ENCODE results near the gene CYP24A1.

Gene CYP24A1

GRCh38 chr20:54161008-54161820, 12.6 kb downstream of the CYP24A1 start:
- no peak for DNase-seq
- Mint-ChIP-seq H3K36me3 (ENCODE audit: low read depth) (no peaks in the 10 kb centered on the region), H3K4me1 (ENCODE audit: low read depth) (no peaks in the 10 kb centered on the region), H3K27ac (no peak overlapping the region), H3K9me3 (no peaks in the 10 kb centered on the region), H3K4me3 (no peak overlapping the region), H3K27me3 (peaks cover 60% of the 10 kb centered on the region)

- no peaks in the 10 kb centered on the region for H3K9me3 Mint-ChIP-seq
- no peak overlapping the region for H3K4me3 Mint-ChIP-seq
- no peak for DNase-seq
These were observed 13.4 kb downstream of the CYP24A1 start for GRCh38 chr20:54160065-54161007.

DNA sequence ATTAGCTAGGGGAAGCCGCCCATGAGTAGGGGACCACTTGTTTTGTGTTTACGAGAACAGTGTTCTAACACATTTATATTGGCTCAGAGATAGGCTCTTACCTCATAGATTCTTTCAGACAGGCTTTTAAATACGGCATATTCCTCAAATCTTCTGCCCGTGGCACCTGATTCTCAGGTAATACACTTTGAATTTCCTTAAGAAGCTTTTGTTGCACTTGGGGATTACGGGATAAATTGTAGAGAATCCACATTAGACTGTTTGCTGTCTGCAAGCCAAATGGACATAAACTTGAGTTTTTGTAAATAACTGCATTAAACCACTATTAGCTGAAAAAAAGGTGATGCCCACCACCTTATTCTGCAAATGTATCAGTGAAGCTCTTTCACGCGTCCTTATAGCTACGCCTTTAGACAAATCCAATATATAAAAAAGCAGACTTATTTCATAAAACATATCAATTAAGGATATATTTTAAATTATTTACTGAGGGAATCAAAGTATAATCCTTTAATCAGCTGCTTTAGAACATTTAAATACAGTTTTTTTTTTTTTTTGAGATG, 14.8 kb downstream of the CYP24A1 start:
- Mint-ChIP-seq H3K4me3 (no peak overlapping the region), H3K27ac (no peak overlapping the region), H3K36me3 (ENCODE audit: low read depth) (no peaks in the 10 kb centered on the region), H3K9me3 (no peaks in the 10 kb centered on the region), H3K4me1 (ENCODE audit: low read depth) (no peaks in the 10 kb centered on the region), H3K27me3 (peaks cover 50% of the 10 kb centered on the region)
- DNase-seq: no peak

More at GRCh38 chr20:54160065-54161007, 13.4 kb downstream of the CYP24A1 start:
- Mint-ChIP-seq H3K27ac (no peak overlapping the region), H3K36me3 (ENCODE audit: low read depth) (no peaks in the 10 kb centered on the region), H3K4me1 (ENCODE audit: low read depth) (no peaks in the 10 kb centered on the region), H3K27me3 (peaks cover 57% of the 10 kb centered on the region)

DNA sequence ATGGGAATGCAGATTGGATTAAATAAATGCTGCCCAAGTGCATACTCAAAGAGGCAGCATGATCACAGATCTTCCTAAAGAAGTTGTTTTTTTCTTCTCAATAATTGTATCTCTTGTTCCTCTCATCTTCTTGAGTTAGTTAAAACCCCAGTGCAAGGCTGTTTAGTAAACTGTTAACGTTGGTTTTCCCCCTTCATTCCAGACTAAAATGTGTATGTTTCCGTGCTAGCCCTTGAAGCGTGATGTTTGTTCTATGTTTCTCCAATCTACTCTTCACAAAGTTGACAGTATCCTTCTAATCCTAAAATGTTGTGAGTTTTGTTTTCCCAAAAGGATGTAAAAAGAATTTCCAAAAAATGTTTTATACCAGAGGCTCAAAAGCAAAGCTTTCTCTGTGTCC, 15.6 kb downstream of the CYP24A1 start:
- Mint-ChIP-seq H3K9me3 (no peaks in the 10 kb centered on the region), H3K4me1 (ENCODE audit: low read depth) (no peaks in the 10 kb centered on the region), H3K4me3 (no peak overlapping the region), H3K27me3 (peaks cover 45% of the 10 kb centered on the region), H3K27ac (no peak overlapping the region), H3K36me3 (ENCODE audit: low read depth) (no peaks in the 10 kb centered on the region)
- DNase-seq: no peak

- Mint-ChIP-seq H3K27ac (no peak overlapping the region), H3K9me3 (no peaks in the 10 kb centered on the region), H3K4me1 (ENCODE audit: low read depth) (no peaks in the 10 kb centered on the region), H3K4me3 (no peak overlapping the region), H3K27me3 (peaks cover 35% of the 10 kb centered on the region), H3K36me3 (ENCODE audit: low read depth) (no peaks in the 10 kb centered on the region)
- no peak for DNase-seq
These were observed 16.6 kb downstream of the CYP24A1 start for GRCh38 chr20:54156981-54157835.

GRCh38 chr20:54156522-54156921, 17.3 kb downstream of the CYP24A1 start:
- peaks cover 34% of the 10 kb centered on the region for H3K27me3 Mint-ChIP-seq
- no peaks in the 10 kb centered on the region for H3K9me3 Mint-ChIP-seq
- H3K36me3 Mint-ChIP-seq (ENCODE audit: low read depth): no peaks in the 10 kb centered on the region
- no peak for DNase-seq
- no peak overlapping the region for H3K27ac Mint-ChIP-seq
- no peak overlapping the region for H3K4me3 Mint-ChIP-seq
- no peaks in the 10 kb centered on the region for H3K4me1 Mint-ChIP-seq (ENCODE audit: low read depth)

DNA sequence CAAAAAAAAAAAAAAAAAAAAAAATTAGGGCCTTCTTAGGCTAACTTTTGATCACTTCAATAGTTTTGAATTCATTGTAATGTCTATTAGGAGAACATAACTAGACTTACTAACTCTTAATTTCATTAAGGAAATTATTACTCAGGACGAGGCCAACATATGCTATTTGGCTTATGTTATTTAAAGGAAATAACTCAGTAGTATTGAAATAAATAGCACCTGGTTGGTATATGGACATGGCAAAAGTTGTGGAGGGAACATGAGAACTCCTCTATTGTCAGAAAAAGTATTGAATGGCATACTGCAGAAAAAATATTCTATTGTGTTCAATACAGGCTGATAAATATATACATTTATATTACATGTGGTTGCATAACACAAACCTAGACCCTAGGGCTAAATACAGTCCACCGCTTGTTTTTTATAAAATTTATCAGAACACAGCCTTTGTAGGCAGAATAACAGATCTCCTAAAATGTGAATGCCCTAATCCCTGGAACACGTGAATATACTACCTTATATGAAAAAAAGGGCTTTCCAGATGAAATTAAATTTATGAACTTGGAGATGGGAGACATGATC, 18.0 kb downstream of the CYP24A1 start:
- Mint-ChIP-seq H3K36me3 (ENCODE audit: low read depth) (no peaks in the 10 kb centered on the region), H3K9me3 (no peaks in the 10 kb centered on the region), H3K4me3 (no peak overlapping the region), H3K4me1 (ENCODE audit: low read depth) (peaks cover 2% of the 10 kb centered on the region), H3K27me3 (peaks cover 28% of the 10 kb centered on the region), H3K27ac (no peak overlapping the region)
- no peak for DNase-seq

GRCh38 chr20:54154439-54154838, 19.3 kb downstream of the CYP24A1 start:
- peaks cover 3% of the 10 kb centered on the region for H3K4me1 Mint-ChIP-seq (ENCODE audit: low read depth)
- no peak overlapping the region for H3K4me3 Mint-ChIP-seq
- no peaks in the 10 kb centered on the region for H3K36me3 Mint-ChIP-seq (ENCODE audit: low read depth)
- no peak for DNase-seq
- peaks cover 19% of the 10 kb centered on the region for H3K27me3 Mint-ChIP-seq
- no peaks in the 10 kb centered on the region for H3K9me3 Mint-ChIP-seq
- H3K27ac Mint-ChIP-seq: no peak overlapping the region

DNA sequence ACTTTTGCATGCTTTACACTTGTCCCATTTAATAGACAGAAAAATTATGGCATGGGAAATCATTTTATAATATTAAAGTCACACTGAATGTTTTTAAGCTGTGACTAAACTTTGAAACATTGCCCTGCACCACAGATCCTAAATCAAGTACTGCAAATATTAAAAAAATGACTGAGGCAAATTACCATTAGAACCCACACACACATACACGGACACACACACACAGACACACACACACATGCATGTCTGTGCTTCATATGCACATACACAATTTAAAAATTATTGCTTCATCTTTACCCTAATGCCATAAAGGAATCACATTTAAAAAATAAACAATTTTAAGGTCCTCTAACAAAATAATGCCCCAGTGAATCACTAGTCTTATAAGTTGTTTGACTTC, 19.9 kb downstream of the CYP24A1 start:
- no peak overlapping the region for H3K4me3 Mint-ChIP-seq
- no peak overlapping the region for H3K27ac Mint-ChIP-seq
- no peak for DNase-seq
- H3K36me3 Mint-ChIP-seq (ENCODE audit: low read depth): no peaks in the 10 kb centered on the region
- H3K27me3 Mint-ChIP-seq: peaks cover 24% of the 10 kb centered on the region
- no peaks in the 10 kb centered on the region for H3K9me3 Mint-ChIP-seq
- H3K4me1 Mint-ChIP-seq (ENCODE audit: low read depth): peaks cover 3% of the 10 kb centered on the region

- H3K9me3 Mint-ChIP-seq: no peaks in the 10 kb centered on the region
- H3K4me3 Mint-ChIP-seq: no peak overlapping the region
- no peak for DNase-seq
- peaks cover 28% of the 10 kb centered on the region for H3K27me3 Mint-ChIP-seq
- peaks cover 3% of the 10 kb centered on the region for H3K4me1 Mint-ChIP-seq (ENCODE audit: low read depth)
- H3K27ac Mint-ChIP-seq: no peak overlapping the region
- H3K36me3 Mint-ChIP-seq (ENCODE audit: low read depth): no peaks in the 10 kb centered on the region
These were observed 20.8 kb downstream of the CYP24A1 start for GRCh38 chr20:54153041-54153327.

- Mint-ChIP-seq H3K9me3 (no peaks in the 10 kb centered on the region), H3K36me3 (ENCODE audit: low read depth) (no peaks in the 10 kb centered on the region), H3K27ac (no peak overlapping the region), H3K4me1 (ENCODE audit: low read depth) (peaks cover 3% of the 10 kb centered on the region), H3K27me3 (peaks cover 28% of the 10 kb centered on the region), H3K4me3 (no peak overlapping the region)
- no peak for DNase-seq
These were observed 21.4 kb downstream of the CYP24A1 start for GRCh38 chr20:54152227-54153040.

- Mint-ChIP-seq H3K4me1 (ENCODE audit: low read depth) (peaks cover 3% of the 10 kb centered on the region), H3K27ac (no peak overlapping the region), H3K36me3 (ENCODE audit: low read depth) (no peaks in the 10 kb centered on the region), H3K9me3 (no peaks in the 10 kb centered on the region), H3K27me3 (peaks cover 23% of the 10 kb centered on the region), H3K4me3 (no peak overlapping the region)
- no peak for DNase-seq
These were observed 22.1 kb downstream of the CYP24A1 start for GRCh38 chr20:54151511-54152226.

- DNase-seq: no peak
- peaks cover 3% of the 10 kb centered on the region for H3K4me1 Mint-ChIP-seq (ENCODE audit: low read depth)
- H3K27me3 Mint-ChIP-seq: peaks cover 18% of the 10 kb centered on the region
- H3K36me3 Mint-ChIP-seq (ENCODE audit: low read depth): no peaks in the 10 kb centered on the region
- H3K27ac Mint-ChIP-seq: no peak overlapping the region
- H3K4me3 Mint-ChIP-seq: no peak overlapping the region
- no peaks in the 10 kb centered on the region for H3K9me3 Mint-ChIP-seq
These were observed 22.7 kb downstream of the CYP24A1 start for GRCh38 chr20:54151075-54151439.

Data from activated T-cell treated with anti-CD3 and anti-CD28 coated beads, Interleukin-2, amount 50 U/mL, for 24 hours (primary cell).